K562 (cell line): ENCODE results near the gene PIK3R4. TPM values are rescaled to one million over a fixed set of nuclear protein-coding genes. Genes with fewer than 3 reads are reported as not detected.

Experiments
- ATAC-seq: fragments of 200-7000 bp; cut with Tn5 transposase; 3 replicates; pipeline ENCODE4 v1.9.1; 2020; ENCODE audit warnings: moderate library complexity
- BruUV-seq: library from RNA; stranded (reverse); fragments of 400-500 nt; replicated peaks from 2 replicates; lab custom pipeline; 2021; lab: Mats Ljungman, UMichigan
- CTCF ChIA-PET: fragments of 300-600 bp; formaldehyde crosslinking; extraction: SDS; loops from one replicate; lab custom pipeline; 2021; ENCODE audit warnings: low intra/inter-chr PET ratio; lab: Yijun Ruan, JAX
- POLR2A ChIA-PET: fragments of 300-600, 350-650 bp; sonication (Branson Sonifier 250); formaldehyde crosslinking; extraction: SDS; loops from one replicate; lab custom pipeline; 2021; ENCODE audit warnings: antibody characterized with exemption, inconsistent platforms; lab: Yijun Ruan, JAX
- DNase-seq, 4 experiments: peaks; one replicate each; pipeline versions ENCODE4 v3.0.0 to v3.0.0-alpha.2; 2011 to 2018; ENCODE audit warnings: low spot score in 3 of 4, mixed read lengths in 3 of 4; ENCODE audit errors: extremely low read depth in 1 of 4
- FAIRE-seq: peaks from 2 replicates; lab custom pipeline; 2011; peaks lifted over from hg19 to GRCh38; lab: Jason Lieb, UNC
- H2AFZ ChIP-seq: 2 replicates; pipeline ENCODE4 v1.6.0; 2011; ENCODE audit warnings: low read depth, low read length, control low read depth, inconsistent platforms
- H3K27ac ChIP-seq: fragments of 200-600 bp; 3 replicates; pipeline ENCODE4 v1.8.0; 2011; ENCODE audit warnings: low read depth, mild to moderate bottlenecking, control low read depth, inconsistent platforms, low read length, moderate library complexity, mixed read lengths; ENCODE audit errors: extremely low read depth
- H3K27me3 ChIP-seq, 2 experiments: fragments of 300-600 bp in 1 of 2; 2 replicates in 1 of 2; 3 replicates in 1 of 2; pipeline versions ENCODE4 v1.6.0 to v1.8.0; 2011; ENCODE audit warnings: inconsistent platforms in 2 of 2, low read length in 2 of 2, mild to moderate bottlenecking in 1 of 2, mixed read lengths in 1 of 2, moderate library complexity in 1 of 2; ENCODE audit not compliant: control insufficient read depth in 2 of 2, insufficient read depth in 2 of 2
- H3K36me3 ChIP-seq: fragments of 300-600 bp; 3 replicates; pipeline ENCODE4 v1.8.0; 2011; ENCODE audit warnings: mild to moderate bottlenecking, low read length, inconsistent platforms; ENCODE audit not compliant: control insufficient read depth, insufficient read depth
- H3K4me1 ChIP-seq, 2 experiments: fragments of 200-600 bp in 1 of 2; replicated peaks in 1 of 2; 2 replicates in 1 of 2; 3 replicates in 1 of 2; pipeline versions ENCODE4 v1.5.1 to v1.8.0; 2011; ENCODE audit warnings: inconsistent platforms in 2 of 2, low read length in 2 of 2, mild to moderate bottlenecking in 1 of 2, mixed read lengths in 1 of 2, moderate library complexity in 1 of 2; ENCODE audit not compliant: control insufficient read depth in 2 of 2, insufficient read depth in 2 of 2
- H3K4me2 ChIP-seq: 2 replicates; pipeline ENCODE4 v1.6.1; 2011; ENCODE audit warnings: low read length, control low read depth, inconsistent platforms, mixed read lengths; ENCODE audit not compliant: insufficient read depth
- H3K4me3 ChIP-seq: fragments of 200-600 bp; sonication (generic), shearing (Covaris generic); 2 replicates; pipeline ENCODE4 v1.5.1; 2016; ENCODE audit warnings: control low read depth, inconsistent platforms
- H3K79me2 ChIP-seq: fragments of 200-600 bp; 3 replicates; pipeline ENCODE4 v1.8.0; 2011; ENCODE audit warnings: low read length, inconsistent platforms; ENCODE audit not compliant: control insufficient read depth, insufficient read depth
- H3K9ac ChIP-seq, 2 experiments: 2 replicates each; pipeline versions ENCODE4 v1.6.0 to v1.6.1; 2011; ENCODE audit warnings: low read depth in 2 of 2, low read length in 2 of 2, control low read depth in 1 of 2, inconsistent platforms in 1 of 2, mild to moderate bottlenecking in 1 of 2, mixed read lengths in 1 of 2; ENCODE audit not compliant: insufficient read depth in 1 of 2
- H3K9me1 ChIP-seq: one replicate; pipeline ENCODE4 v1.6.0; 2011; ENCODE audit warnings: inconsistent platforms, mild to moderate bottlenecking, low read length, moderate library complexity; ENCODE audit not compliant: control insufficient read depth, insufficient read depth
- H3K9me3 ChIP-seq: replicated peaks from 2 replicates; pipeline ENCODE4 v1.5.1; 2011; ENCODE audit warnings: low read depth, low read length, inconsistent platforms; ENCODE audit not compliant: control insufficient read depth, insufficient read depth
- H4K20me1 ChIP-seq: replicated peaks from 2 replicates; pipeline ENCODE4 v1.6.1; 2011; ENCODE audit warnings: low read length, inconsistent platforms, mixed read lengths; ENCODE audit not compliant: control insufficient read depth, insufficient read depth
- E2F3 ChIP-seq: fragments of 250-450 bp; sonication (Bioruptor Pico); IDR thresholded peaks from 2 replicates; pipeline ENCODE4 v1.4.0; 2020; ENCODE audit warnings: mild to moderate bottlenecking
- EP400 ChIP-seq: fragments of 450-650 bp; IDR thresholded peaks from 2 replicates; pipeline ENCODE4 v1.6.1; 2017; ENCODE audit warnings: antibody characterized with exemption, mild to moderate bottlenecking, moderate library complexity
- ESRRA ChIP-seq: fragments of 450-650 bp; IDR thresholded peaks from 2 replicates; pipeline ENCODE4 v1.6.1; 2014; ENCODE audit warnings: low read depth, mild to moderate bottlenecking, moderate library complexity, borderline replicate concordance
- FOXK1 ChIP-seq: sonication (generic); formaldehyde crosslinking; IDR thresholded peaks from 2 replicates; pipeline ENCODE4 v1.8.0; 2022; ENCODE audit warnings: missing genetic modification reagents, mild to moderate bottlenecking, borderline replicate concordance
- FUS ChIP-seq: fragments of 200-400 bp; formaldehyde crosslinking; optimal IDR thresholded peaks from 2 replicates; pipeline ENCODE3; 2017; ENCODE audit warnings: low read depth, low read length
- HOXB6 ChIP-seq: fragments of 250-450 bp; sonication (Bioruptor Pico); IDR thresholded peaks from 2 replicates; pipeline ENCODE4 v1.5.1; 2022; ENCODE audit warnings: mild to moderate bottlenecking, borderline replicate concordance
- LEF1 ChIP-seq: fragments of 450-650 bp; IDR thresholded peaks from 2 replicates; pipeline ENCODE4 v1.6.1; 2016; ENCODE audit warnings: mild to moderate bottlenecking
- MAX ChIP-seq: sonication (generic); formaldehyde crosslinking; IDR thresholded peaks from 2 replicates; pipeline ENCODE4 v1.9.0; 2022; ENCODE audit warnings: mild to moderate bottlenecking, missing genetic modification reagents
- MTA1 ChIP-seq: fragments of 450-650 bp; IDR thresholded peaks from 2 replicates; pipeline ENCODE4 v1.6.1; 2017; ENCODE audit warnings: borderline replicate concordance
- NFATC3 ChIP-seq: fragments of 450-650 bp; IDR thresholded peaks from 2 replicates; pipeline ENCODE4 v1.6.1; 2017; ENCODE audit warnings: mild to moderate bottlenecking
- SMAD3 ChIP-seq: fragments of 450-650 bp; formaldehyde crosslinking; conservative IDR thresholded peaks from 2 replicates; pipeline ENCODE4 v1.4.0; 2020; ENCODE audit warnings: mild to moderate bottlenecking
- SMARCE1 ChIP-seq: fragments of 450-650 bp; IDR thresholded peaks from 2 replicates; pipeline ENCODE4 v1.7.1; 2016; ENCODE audit warnings: mild to moderate bottlenecking
- TAF7 ChIP-seq: fragments of 450-650 bp; IDR thresholded peaks from 2 replicates; pipeline ENCODE4 v1.6.1; 2016; ENCODE audit warnings: missing genetic modification characterization, missing compliant biosample characterization
- ZC3H11A ChIP-seq: IDR thresholded peaks from 2 replicates; pipeline ENCODE4 v1.6.1; 2012; ENCODE audit warnings: low read depth, low read length, improper control_type of control experiment
- ZNF354B ChIP-seq: fragments of 250-450 bp; sonication (Bioruptor Pico); IDR thresholded peaks from 2 replicates; pipeline ENCODE4 v1.4.0; 2020
- ZNF696 ChIP-seq: fragments of 250-450 bp; sonication (Bioruptor Pico); conservative IDR thresholded peaks from 2 replicates; pipeline ENCODE4 v1.4.0; 2020; ENCODE audit warnings: mild to moderate bottlenecking, moderate library complexity
- WGBS: fragments of 100-300 bp; shearing (Covaris generic); methylation state at CpG from one replicate; pipeline ENCODE4 v1.1.6; 2016; ENCODE audit warnings: low coverage, mixed read lengths; ENCODE audit not compliant: insufficient coverage; ENCODE audit errors: missing lambda C conversion rate; 5-methylcytosine and 5-hydroxymethylcytosine counted together
- in situ Hi-C: fragments of 300-500 bp; cut with MboI; formaldehyde crosslinking; loops from 4 replicates; pipeline ENCODE4 v1.15.0; 2018; ENCODE audit warnings: inconsistent platforms, mixed read lengths
- intact Hi-C: fragments of 100-400 bp; cut with micrococcal nuclease; formaldehyde crosslinking; loops from 2 replicates; pipeline ENCODE4 v1.14.2; 2022
- polyA plus RNA-seq, 8 experiments: library from polyadenylated mRNA; depleted of rRNA in 4 of 8; stranded (reverse) in 5 of 8; unstranded in 3 of 8; fragments of >200 nt; fragmentation: Nextera tagmentation in 2 of 8; fragmentation: Illumina TruSeq in 1 of 8; extraction: Ambion mirVana in 2 of 8; extraction: Trizol in 1 of 8; gene quantifications; 2 replicates each; pipeline versions ENCODE4 v1.2.1 to v1.2.3, GENCODE V29; 2011 to 2014; ENCODE audit warnings: inconsistent platforms in 1 of 8, missing spikeins in 1 of 8
- total RNA-seq, 7 experiments: library from RNA; depleted of rRNA in 6 of 7; stranded (reverse); fragments of >200 nt in 6 of 7; fragmentation: Illumina TruSeq in 2 of 7; extraction: Trizol in 2 of 7; gene quantifications; 2 replicates each; pipeline versions ENCODE4 v1.2.1 to v1.2.3, GENCODE V29; 2011 to 2021; ENCODE audit warnings: low replicate concordance in 1 of 7
- TF ChIP-seq, protein P1 (sequence below): fragments of 250-450 bp; sonication (Bioruptor Pico); IDR thresholded peaks from 2 replicates; pipeline ENCODE4 v1.6.1; 2021; ENCODE audit warnings: mild to moderate bottlenecking
- TF ChIP-seq, protein P2 (sequence below): sonication (generic); formaldehyde crosslinking; IDR thresholded peaks from 2 replicates; pipeline ENCODE4 v1.8.0; 2022; ENCODE audit warnings: mild to moderate bottlenecking, low read depth, missing genetic modification reagents

Gene PIK3R4
- total and polyA plus RNA-seq, 9 of the 15 experiments (the other 6 are each of a cell fraction or from before 2014, with no cell fraction given): 20.6 to 45.8 (median 26.0) TPM

- BruUV-seq: no TSS peak
- Histone ChIP-seq H3K9me3 (no peaks in the 10 kb centered on the region), H3K27me3 (no peaks in the 10 kb centered on the region), H3K4me2 (no peak overlapping the region), H3K36me3 (peaks cover 24% of the 10 kb centered on the region; the same call in 1 of the 3 replicates), H3K27ac (no peak overlapping the region), H3K79me2 (no peaks in the 10 kb centered on the region), H3K4me3 (no peak overlapping the region), H3K9ac (no peak overlapping the region), H2AFZ (no peak overlapping the region), H4K20me1 (no peaks in the 10 kb centered on the region), H3K4me1 (no peaks in the 10 kb centered on the region), H3K9me1 (no peaks in the 10 kb centered on the region)
- FAIRE-seq: no peak
- TF ChIP-seq ZNF696 (no peak), SMARCE1 (no peak), ZNF354B (CRISPR knock-in tag) (no peak), E2F3 (CRISPR knock-in tag) (no peak), SMAD3 (CRISPR knock-in tag) (no peak), FOXK1 (CRISPR knock-in tag) (no peak), HOXB6 (CRISPR knock-in tag) (no peak), NFATC3 (no peak), ESRRA (no peak), MAX (CRISPR knock-in tag) (no peak), ZC3H11A (no peak), LEF1 (no peak), FUS (no peak), EP400 (no peak), MTA1 (no peak), TAF7 (tag) (no peak)
- TF ChIP-seq, protein P1, sequence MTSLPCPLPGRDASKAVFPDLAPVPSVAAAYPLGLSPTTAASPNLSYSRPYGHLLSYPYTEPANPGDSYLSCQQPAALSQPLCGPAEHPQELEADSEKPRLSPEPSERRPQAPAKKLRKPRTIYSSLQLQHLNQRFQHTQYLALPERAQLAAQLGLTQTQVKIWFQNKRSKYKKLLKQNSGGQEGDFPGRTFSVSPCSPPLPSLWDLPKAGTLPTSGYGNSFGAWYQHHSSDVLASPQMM (CRISPR knock-in tag): no peak
- TF ChIP-seq, protein P2, sequence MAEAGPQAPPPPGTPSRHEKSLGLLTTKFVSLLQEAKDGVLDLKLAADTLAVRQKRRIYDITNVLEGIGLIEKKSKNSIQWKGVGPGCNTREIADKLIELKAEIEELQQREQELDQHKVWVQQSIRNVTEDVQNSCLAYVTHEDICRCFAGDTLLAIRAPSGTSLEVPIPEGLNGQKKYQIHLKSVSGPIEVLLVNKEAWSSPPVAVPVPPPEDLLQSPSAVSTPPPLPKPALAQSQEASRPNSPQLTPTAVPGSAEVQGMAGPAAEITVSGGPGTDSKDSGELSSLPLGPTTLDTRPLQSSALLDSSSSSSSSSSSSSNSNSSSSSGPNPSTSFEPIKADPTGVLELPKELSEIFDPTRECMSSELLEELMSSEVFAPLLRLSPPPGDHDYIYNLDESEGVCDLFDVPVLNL (CRISPR knock-in tag): no peak
- no peak for DNase-seq
- 93% methylated on average over 2 of the region's 2 CpGs for WGBS
- in situ Hi-C loops (no loop called here), intact Hi-C loops (loop anchor here (10.0 kb wide), 1 partner anchor 331 kb away; the partner anchor contains the start of genes ASTE1 and NEK11)
- ATAC-seq: no peak
- ChIA-PET POLR2A (interaction anchor here (0.7 kb wide), 1 partner anchor 13 kb away, joined by 3 read pairs; no protein-coding TSS in a partner anchor), CTCF (no interaction called here)
These were observed 53.3 kb downstream of the PIK3R4 start for GRCh38 chr3:130693314-130693713.
